HUES6 (cell line): ENCODE data around the gene PSMB10.

ENCODE experiments used
- H3K27ac ChIP-seq: 2 replicates; pipeline ENCODE4 v1.7.0; 2013; ENCODE audit warnings: low read depth, mild to moderate bottlenecking, low read length, inconsistent platforms
- H3K27me3 ChIP-seq: 2 replicates; pipeline ENCODE4 v1.6.1; 2013; ENCODE audit warnings: low read length; ENCODE audit not compliant: control insufficient read depth, insufficient read depth
- H3K36me3 ChIP-seq: 2 replicates; pipeline ENCODE4 v1.6.1; 2013; ENCODE audit warnings: low read length; ENCODE audit not compliant: control insufficient read depth, insufficient read depth
- H3K4me1 ChIP-seq: 2 replicates; pipeline ENCODE4 v1.6.1; 2013; ENCODE audit warnings: low read length; ENCODE audit not compliant: control insufficient read depth, insufficient read depth
- H3K4me3 ChIP-seq: 2 replicates; pipeline ENCODE4 v1.5.1; 2013; ENCODE audit warnings: low read depth, low read length
- H3K9ac ChIP-seq: one replicate; pipeline ENCODE4 v1.6.1; 2013; ENCODE audit warnings: mild to moderate bottlenecking, low read length
- H3K9me3 ChIP-seq: 2 replicates; pipeline ENCODE4 v1.6.1; 2013; ENCODE audit warnings: low read depth, low read length; ENCODE audit not compliant: control insufficient read depth, insufficient read depth

The PSMB10 gene

DNA sequence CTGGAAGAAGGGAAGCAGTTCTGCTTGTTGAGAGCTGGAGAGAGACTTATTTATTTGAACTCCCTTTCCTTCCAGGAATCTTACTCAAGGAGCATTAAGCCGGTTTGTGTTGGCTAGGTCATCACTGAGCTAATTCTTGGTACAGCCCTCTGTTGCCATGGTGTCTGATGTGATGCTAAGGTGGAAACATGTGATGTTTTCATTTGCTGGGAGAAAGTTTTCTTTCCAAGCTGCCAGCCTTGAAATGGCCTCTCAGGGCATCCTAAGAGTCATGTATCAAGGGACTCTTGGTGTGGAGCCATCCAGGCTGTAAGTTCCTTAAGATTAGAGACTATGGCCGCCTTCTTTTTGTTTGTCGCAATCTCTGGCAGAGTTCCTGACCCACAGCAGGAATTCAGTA lies 39.4 kb downstream of the PSMB10 start:
- Histone ChIP-seq H3K4me1 (peaks cover 12% of the 10 kb centered on the region; the same call in 1 of the 2 replicates), H3K27ac (no peak overlapping the region), H3K9ac (no peak overlapping the region), H3K4me3 (no peak overlapping the region), H3K9me3 (no peaks in the 10 kb centered on the region), H3K27me3 (no peaks in the 10 kb centered on the region), H3K36me3 (peaks cover 2% of the 10 kb centered on the region; the same call in 1 of the 2 replicates)

DNA sequence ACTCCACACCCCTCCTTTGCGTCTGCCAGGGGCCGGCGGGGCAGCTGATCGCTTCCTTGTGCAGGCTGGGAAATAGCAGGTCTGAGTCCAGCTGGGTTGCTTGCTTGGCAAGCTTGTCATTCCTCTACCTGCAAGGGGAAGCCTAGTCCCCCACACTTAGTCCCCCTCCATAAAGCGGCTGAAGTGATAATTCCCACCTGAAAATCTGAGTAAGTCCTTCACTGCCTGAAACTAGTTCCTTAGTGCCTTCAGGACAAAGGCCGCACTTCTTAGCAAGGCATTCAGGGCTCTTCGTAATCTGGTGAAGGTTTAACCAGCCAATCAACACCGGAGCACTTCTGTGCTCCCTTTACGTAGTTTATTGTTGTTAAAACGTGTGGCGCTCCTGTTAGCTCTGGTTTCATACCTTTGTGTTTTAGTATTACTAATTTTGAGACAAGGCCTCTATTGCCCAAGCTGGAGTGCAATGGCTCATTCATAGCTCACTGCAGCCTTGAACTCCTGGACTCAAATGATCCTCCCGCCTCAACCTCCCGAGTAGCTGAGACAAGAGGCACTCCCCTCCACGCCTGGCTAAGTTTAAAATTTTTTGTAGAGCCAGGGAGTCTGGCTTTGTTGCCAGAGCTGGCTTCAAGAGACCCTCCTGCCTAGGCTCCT lies 42.8 kb downstream of the PSMB10 start:
- Histone ChIP-seq H3K27ac (peak overlapping the region; percentile 92), H3K27me3 (no peaks in the 10 kb centered on the region), H3K4me3 (peak overlapping the region; percentile 100), H3K36me3 (no peaks in the 10 kb centered on the region), H3K4me1 (peaks cover 14% of the 10 kb centered on the region; the same call in 1 of the 2 replicates), H3K9me3 (no peaks in the 10 kb centered on the region), H3K9ac (peak overlapping the region; percentile 99)

DNA sequence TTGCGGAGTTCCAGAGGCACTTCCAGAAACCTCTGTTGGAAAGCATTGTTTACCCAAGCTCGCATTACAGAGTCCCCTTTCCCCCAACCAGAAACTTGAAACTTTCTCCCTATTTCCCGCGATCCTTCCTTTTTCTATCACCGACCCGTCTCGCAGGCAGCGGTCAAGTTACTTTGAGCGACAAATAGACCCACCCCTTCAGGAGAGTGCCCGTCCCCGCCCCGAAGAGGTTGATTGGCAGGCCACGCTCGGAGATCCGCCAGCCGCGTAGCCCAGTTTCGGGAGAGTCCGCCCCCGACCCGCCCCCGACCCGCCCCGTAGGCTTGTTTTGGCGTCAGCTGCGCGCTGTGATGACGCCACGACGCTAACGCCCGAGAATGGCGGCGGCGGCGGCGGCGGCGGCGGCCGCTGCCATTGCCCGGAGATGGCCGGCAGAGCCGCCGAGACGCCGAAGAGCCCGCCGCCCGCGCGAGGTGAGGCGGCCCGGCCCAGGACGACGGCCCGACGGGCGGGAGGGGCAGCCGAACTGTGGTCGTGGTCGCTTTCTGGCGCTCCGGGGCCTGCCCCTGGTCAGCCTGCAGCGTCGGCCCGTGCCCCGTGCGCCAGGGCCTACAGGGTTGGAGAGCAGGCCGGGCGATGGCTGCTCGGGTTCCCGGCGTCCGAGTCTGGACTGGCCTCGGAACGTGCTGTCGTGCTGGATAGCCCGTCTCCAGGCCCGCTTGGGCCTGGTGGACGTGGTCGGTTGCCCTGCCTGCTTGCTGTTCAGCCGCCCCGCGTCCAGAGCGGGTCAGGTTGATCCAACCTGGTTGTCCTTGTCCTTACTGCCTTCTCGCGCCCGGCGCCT lies 43.5 kb downstream of the PSMB10 start, which contains the start of gene PSKH1:
TSS of gene PSKH1 (plus strand) at position 356 of the 844 bp plus-strand sequence. CDS start 15,496 bp downstream, outside the sequence.
- Histone ChIP-seq H3K36me3 (no peaks in the 10 kb centered on the region), H3K9ac (peak within 1 kb of the TSS; percentile 99), H3K27ac (peak within 1 kb of the TSS; percentile 92), H3K4me3 (peak within 1 kb of the TSS; percentile 100), H3K27me3 (no peaks in the 10 kb centered on the region), H3K4me1 (peaks cover 14% of the 10 kb centered on the region; the same call in 1 of the 2 replicates), H3K9me3 (no peaks in the 10 kb centered on the region)

DNA sequence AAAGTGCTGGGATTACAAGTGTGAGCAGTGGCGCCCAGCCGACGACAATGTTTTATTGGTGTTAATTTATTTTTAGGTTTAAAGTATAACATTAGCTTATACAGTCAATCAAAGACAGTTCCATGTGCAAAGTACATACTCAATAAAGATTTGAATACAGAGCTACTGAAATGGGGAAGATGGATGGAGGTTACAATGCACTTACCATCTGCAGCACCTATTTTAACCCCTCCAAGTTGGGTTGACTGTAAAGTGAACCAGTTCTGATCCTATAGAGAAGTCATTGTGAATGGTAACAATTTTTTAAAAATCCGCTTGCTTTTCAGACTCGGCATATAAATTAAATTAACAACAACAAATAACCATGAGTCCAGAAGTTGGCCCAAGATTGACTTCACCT lies 44.3 kb downstream of the PSMB10 start:
- H3K9me3 ChIP-seq = no peaks in the 10 kb centered on the region
- H3K9ac ChIP-seq = peak overlapping the region; percentile 27
- H3K36me3 ChIP-seq = no peaks in the 10 kb centered on the region
- H3K4me1 ChIP-seq = peaks cover 14% of the 10 kb centered on the region; the same call in 1 of the 2 replicates
- H3K27ac ChIP-seq = peak overlapping the region; percentile 22; the same call in 1 of the 2 replicates
- no peaks in the 10 kb centered on the region for H3K27me3 ChIP-seq
- H3K4me3 ChIP-seq = peak overlapping the region; percentile 55

DNA sequence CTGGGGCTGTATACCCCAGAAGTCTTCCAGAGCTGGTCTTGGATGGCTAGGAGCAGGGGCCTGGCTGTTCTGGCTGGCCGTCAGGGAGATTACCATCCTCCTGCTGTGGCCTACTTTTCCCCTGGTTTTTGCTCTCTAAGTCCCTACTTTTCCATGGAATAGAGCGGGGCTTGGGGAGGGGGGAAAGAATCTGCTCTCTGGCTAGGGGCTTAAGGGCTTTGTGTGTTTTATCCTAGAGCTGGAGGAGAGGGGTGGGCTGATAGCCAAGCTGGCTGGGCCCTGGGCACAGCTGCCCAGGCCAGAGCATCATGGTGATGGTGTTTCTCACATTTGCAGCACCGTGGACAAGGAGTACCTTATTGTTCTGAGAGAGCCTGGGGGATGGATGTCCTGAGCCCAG lies 48.3 kb downstream of the PSMB10 start:
- Histone ChIP-seq H3K9ac (no peak overlapping the region), H3K27me3 (no peaks in the 10 kb centered on the region), H3K4me1 (peaks cover 33% of the 10 kb centered on the region; the same call in 1 of the 2 replicates), H3K4me3 (no peak overlapping the region), H3K36me3 (peaks cover 9% of the 10 kb centered on the region), H3K27ac (no peak overlapping the region), H3K9me3 (no peaks in the 10 kb centered on the region)

DNA sequence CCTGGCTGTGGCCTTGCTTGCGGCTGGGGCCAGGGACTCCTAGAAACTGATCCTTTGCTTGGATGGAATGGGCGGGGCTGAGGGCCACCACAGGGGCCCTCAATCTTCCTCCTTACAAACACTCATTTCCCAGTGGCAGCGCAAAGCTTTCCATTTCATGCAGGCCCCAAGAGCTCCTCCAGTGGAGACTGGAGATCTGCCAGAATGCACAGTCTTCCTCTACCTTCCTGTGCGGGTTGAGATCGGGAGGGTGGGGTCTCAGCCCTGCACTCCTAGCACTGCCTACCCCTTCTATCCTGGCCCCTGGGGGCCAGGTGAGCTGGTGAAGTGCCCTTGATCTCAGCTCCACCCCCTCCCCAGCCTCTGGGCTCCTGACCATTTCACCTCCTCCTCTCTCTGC lies 50.3 kb downstream of the PSMB10 start:
- Histone ChIP-seq H3K27ac (no peak overlapping the region), H3K4me3 (no peak overlapping the region), H3K4me1 (peaks cover 28% of the 10 kb centered on the region; the same call in 1 of the 2 replicates), H3K27me3 (no peaks in the 10 kb centered on the region), H3K9ac (no peak overlapping the region), H3K36me3 (peaks cover 28% of the 10 kb centered on the region), H3K9me3 (no peaks in the 10 kb centered on the region)

DNA sequence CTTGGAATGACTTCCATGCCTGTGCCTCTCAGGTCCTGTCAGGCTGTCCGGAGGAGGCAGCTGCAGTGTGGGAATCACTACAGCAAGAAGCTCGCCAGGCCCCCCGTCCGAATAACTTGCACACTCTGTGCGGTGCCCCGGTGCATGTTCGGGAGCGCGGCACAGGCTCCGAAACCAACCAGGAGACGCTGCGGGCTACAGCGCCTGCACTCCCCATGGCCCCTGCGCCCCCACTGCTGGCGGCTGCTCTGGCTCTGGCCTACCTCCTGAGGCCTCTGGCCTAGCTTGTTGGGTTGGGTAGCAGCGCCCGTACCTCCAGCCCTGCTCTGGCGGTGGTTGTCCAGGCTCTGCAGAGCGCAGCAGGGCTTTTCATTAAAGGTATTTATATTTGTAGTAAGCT lies 50.7 kb downstream of the PSMB10 start:
- H3K4me1 ChIP-seq = peaks cover 28% of the 10 kb centered on the region; the same call in 1 of the 2 replicates
- H3K36me3 ChIP-seq = peaks cover 32% of the 10 kb centered on the region
- no peak overlapping the region for H3K9ac ChIP-seq
- no peak overlapping the region for H3K27ac ChIP-seq
- H3K4me3 ChIP-seq = no peak overlapping the region
- no peaks in the 10 kb centered on the region for H3K9me3 ChIP-seq
- no peaks in the 10 kb centered on the region for H3K27me3 ChIP-seq

DNA sequence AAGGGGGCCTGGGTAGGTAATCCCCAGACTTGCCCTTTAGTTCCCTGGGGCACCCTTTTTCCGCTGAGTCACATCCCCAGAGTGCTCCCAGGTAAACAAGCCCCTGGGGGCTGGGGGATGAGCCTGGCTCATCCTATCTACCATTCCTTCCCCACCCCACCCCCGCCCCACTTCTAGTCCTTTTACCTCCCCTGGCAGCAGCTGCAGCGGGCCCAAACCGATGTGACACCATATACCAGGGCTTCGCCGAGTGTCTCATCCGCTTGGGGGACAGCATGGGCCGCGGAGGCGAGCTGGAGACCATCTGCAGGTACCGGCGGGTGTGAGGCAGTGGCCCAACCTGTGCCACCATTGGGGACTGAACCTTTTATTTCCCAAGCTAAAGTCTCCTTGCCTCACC lies 51.1 kb downstream of the PSMB10 start:
- peaks cover 37% of the 10 kb centered on the region for H3K36me3 ChIP-seq
- no peaks in the 10 kb centered on the region for H3K27me3 ChIP-seq
- H3K9ac ChIP-seq = peak overlapping the region; percentile 3
- no peak overlapping the region for H3K27ac ChIP-seq
- H3K4me3 ChIP-seq = peak overlapping the region; percentile 37; the same call in 1 of the 2 replicates
- no peaks in the 10 kb centered on the region for H3K9me3 ChIP-seq
- H3K4me1 ChIP-seq = peaks cover 28% of the 10 kb centered on the region; the same call in 1 of the 2 replicates

DNA sequence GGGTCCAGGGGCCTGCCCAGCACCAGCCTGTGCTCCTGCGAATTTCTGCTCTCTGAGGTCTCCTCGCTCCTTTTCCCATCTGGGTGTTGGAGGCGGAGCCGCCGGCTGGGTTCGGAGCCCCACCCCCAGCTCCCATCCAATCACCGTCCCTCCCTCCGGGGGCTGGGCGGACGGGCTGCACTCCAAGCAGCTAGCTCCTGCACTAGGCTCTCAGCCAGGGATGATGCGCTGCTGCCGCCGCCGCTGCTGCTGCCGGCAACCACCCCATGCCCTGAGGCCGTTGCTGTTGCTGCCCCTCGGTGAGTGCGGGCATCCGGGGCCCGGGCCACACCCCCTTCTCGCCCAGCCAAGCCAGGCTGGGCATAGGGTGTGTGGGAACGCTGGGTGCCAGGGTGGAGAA lies 52.0 kb downstream of the PSMB10 start, which contains the start of gene NRN1L:
TSS of gene NRN1L (plus strand) at position 202 of the 400 bp plus-strand sequence. CDS start at position 221, 19 bp downstream.
- H3K4me3 ChIP-seq = peak within 1 kb of the TSS; percentile 37
- H3K36me3 ChIP-seq = peaks cover 45% of the 10 kb centered on the region

More for the DNA sequence above, 52.0 kb downstream of the PSMB10 start, which contains the start of gene NRN1L:
- Histone ChIP-seq H3K9ac (peak within 1 kb of the TSS; percentile 3), H3K4me1 (peaks cover 28% of the 10 kb centered on the region; the same call in 1 of the 2 replicates), H3K27me3 (no peaks in the 10 kb centered on the region), H3K9me3 (no peaks in the 10 kb centered on the region), H3K27ac (no peak within 1 kb of the TSS)
